ENCODE results near the gene S100A10.

GRCh38 chr1:152014943-152015342 is 21.3 kb upstream of the S100A10 start:
- TF ChIP-seq, protein P1, sequence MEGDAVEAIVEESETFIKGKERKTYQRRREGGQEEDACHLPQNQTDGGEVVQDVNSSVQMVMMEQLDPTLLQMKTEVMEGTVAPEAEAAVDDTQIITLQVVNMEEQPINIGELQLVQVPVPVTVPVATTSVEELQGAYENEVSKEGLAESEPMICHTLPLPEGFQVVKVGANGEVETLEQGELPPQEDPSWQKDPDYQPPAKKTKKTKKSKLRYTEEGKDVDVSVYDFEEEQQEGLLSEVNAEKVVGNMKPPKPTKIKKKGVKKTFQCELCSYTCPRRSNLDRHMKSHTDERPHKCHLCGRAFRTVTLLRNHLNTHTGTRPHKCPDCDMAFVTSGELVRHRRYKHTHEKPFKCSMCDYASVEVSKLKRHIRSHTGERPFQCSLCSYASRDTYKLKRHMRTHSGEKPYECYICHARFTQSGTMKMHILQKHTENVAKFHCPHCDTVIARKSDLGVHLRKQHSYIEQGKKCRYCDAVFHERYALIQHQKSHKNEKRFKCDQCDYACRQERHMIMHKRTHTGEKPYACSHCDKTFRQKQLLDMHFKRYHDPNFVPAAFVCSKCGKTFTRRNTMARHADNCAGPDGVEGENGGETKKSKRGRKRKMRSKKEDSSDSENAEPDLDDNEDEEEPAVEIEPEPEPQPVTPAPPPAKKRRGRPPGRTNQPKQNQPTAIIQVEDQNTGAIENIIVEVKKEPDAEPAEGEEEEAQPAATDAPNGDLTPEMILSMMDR (IDR thresholded peaks at IDR 0.05), result no peak
- TF ChIP-seq ZFX (IDR thresholded peaks at IDR 0.05; ENCODE audit: borderline replicate concordance), result no peak
